Fibroblast of mammary gland (primary cell): ENCODE data around the gene KCP.

Experiments used
- DNase-seq: peaks from one replicate; pipeline ENCODE4 v3.0.0-alpha.2; 2010; ENCODE audit warnings: low read depth
- H3K4me3 ChIP-seq: 2 replicates; pipeline ENCODE4 v1.5.1; 2011; ENCODE audit warnings: low read depth, mild to moderate bottlenecking, low read length, moderate library complexity; ENCODE audit not compliant: control insufficient read depth
- CTCF ChIP-seq: conservative IDR thresholded peaks from 2 replicates; pipeline ENCODE4 v1.5.1; 2011; ENCODE audit warnings: low read depth, low read length, inconsistent platforms; ENCODE audit not compliant: control insufficient read depth, insufficient read depth

KCP gene

GRCh38 chr7:128910569-128910945 lies at the start of gene KCP:
KCP (minus strand) TSS chr7:128910709; CDS start chr7:128910676, 33 bp downstream.
- no peak for TF ChIP-seq CTCF
- no peak for DNase-seq
- H3K4me3 ChIP-seq = peak within 1 kb of the TSS; percentile 12

GRCh38 chr7:128959296-128959695 lies 48.8 kb upstream of the KCP start:
- no peak for DNase-seq
- H3K4me3 ChIP-seq = no peak overlapping the region
- TF ChIP-seq CTCF = no peak

GRCh38 chr7:128955981-128956380 lies 45.5 kb upstream of the KCP start:
- no peak for DNase-seq
- H3K4me3 ChIP-seq = no peak overlapping the region
- TF ChIP-seq CTCF = no peak

DNA sequence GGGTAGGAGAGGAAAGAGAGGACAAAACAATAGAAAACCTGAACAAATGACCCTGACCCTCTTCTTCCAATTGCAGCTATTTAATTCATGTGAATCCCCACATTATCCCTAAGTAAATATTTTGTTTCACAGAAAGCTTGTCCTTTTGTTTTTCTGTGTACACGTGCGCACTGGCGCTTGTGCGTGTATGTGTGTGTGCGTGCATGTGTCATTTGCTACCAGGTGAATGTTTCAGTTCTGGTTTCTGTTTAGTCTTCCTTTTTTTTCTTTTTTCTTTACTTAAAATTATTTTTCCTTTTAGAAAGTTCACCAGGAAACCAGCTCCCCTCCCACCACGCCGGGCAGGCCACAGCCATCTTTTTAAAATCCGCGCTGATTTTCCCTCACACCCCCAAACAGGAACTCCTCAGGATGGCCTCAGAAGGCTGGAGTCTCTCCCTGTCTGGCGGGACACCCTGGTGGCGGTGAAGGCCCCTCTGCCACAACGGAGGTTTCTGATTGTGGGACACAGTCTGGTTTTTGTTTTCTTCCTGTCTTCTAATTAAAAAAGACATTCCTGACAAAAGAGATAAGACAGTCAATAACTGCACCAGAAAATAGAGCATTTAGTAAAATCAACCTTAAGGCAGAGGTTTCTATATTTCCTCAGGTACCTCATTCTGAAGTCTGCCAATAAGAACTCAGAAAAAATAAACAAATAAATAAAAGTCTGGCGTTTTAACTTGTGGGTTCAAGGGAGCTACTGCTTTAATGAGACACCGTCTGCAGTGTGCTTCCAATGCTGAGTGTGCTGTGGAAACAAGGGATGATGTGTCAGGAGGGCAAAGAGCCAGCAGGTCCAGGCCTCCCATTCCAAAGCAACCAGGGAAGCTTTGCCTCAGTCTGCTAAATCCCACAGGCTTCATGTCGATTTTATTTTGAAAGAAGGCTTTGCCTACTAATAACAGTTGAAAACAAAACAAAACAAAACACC lies 44.6 kb upstream of the KCP start:
- DNase-seq = peak; percentile 78
- H3K4me3 ChIP-seq = no peak overlapping the region
- TF ChIP-seq CTCF = no peak

DNA sequence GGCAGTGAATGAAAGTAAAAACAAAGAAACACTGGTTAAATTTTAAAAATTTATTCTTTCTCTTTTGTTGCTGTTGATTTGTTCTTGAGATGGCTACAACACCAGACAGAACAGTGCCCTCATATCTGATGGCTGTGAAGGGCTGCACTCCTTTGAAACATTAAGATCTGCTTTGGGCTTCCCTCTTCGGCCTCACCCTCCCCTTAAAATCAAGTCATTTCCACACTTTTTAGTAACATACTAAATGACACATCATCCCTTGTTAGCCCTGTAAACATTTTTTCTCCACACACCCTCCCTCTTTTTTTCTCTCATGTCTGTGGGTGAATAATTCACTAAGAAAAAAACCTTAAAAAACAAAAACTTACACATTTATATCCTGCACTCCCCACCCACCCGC lies 43.6 kb upstream of the KCP start:
- no peak for DNase-seq
- no peak for TF ChIP-seq CTCF
- H3K4me3 ChIP-seq = no peak overlapping the region

DNA sequence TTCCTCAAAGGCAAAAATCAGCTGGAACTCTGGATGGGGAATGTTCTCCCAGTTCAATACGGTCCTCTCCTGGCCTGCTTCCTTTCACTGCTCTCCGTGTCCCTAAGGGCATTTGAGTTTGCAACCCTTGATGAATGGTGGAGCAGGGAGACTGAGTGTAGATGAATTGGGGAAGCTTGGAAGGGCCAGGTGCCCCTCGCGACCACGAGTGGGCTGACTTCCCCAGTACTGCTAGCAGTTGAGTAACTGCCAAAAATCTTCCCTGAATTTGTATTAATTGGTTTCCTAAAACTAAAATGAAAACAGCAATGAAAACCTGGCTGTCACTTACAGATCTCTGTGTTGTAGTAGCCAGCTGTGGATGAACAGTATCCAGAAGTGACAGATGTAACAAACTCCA lies 40.8 kb upstream of the KCP start:
- DNase-seq = no peak
- no peak overlapping the region for H3K4me3 ChIP-seq
- TF ChIP-seq CTCF = no peak
